Body of pancreas (tissue), 4 donors: Measurements from ENCODE around the gene KIAA0040.

ENCODE experiments used
- CTCF ChIP-seq, 7 experiments: fragments of 450-650 bp in 4 of 7; fragments of 200-600 bp in 3 of 7; sonication (generic) in 3 of 7; IDR thresholded peaks; one replicate each; pipeline ENCODE4 v1.5.1; 2016 to 2019; ENCODE audit warnings: antibody characterized with exemption in 7 of 7
- POLR2A ChIP-seq, 3 donors: fragments of 450-650 bp; IDR thresholded peaks; one replicate each; pipeline ENCODE4 v1.6.1; 2016; ENCODE audit warnings: antibody characterized with exemption in 3 of 3, mild to moderate bottlenecking in 2 of 3

GRCh38 chr1:175129182-175129581 is 63.4 kb downstream of the KIAA0040 start:
- TF ChIP-seq POLR2A (IDR thresholded peaks at IDR 0.05) (no peak), CTCF (IDR thresholded peaks at IDR 0.05) (no peak)
